Measurements from ENCODE around the gene NME1.

NME1 gene

GRCh38 chr17:51150932-51151331 lies 2.4 kb upstream of the NME1 start:
- H3K4me3 ChIP-seq (ENCODE audit: low read length): no peak overlapping the region
- TF ChIP-seq, protein P1, sequence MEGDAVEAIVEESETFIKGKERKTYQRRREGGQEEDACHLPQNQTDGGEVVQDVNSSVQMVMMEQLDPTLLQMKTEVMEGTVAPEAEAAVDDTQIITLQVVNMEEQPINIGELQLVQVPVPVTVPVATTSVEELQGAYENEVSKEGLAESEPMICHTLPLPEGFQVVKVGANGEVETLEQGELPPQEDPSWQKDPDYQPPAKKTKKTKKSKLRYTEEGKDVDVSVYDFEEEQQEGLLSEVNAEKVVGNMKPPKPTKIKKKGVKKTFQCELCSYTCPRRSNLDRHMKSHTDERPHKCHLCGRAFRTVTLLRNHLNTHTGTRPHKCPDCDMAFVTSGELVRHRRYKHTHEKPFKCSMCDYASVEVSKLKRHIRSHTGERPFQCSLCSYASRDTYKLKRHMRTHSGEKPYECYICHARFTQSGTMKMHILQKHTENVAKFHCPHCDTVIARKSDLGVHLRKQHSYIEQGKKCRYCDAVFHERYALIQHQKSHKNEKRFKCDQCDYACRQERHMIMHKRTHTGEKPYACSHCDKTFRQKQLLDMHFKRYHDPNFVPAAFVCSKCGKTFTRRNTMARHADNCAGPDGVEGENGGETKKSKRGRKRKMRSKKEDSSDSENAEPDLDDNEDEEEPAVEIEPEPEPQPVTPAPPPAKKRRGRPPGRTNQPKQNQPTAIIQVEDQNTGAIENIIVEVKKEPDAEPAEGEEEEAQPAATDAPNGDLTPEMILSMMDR (conservative IDR thresholded peaks at IDR 0.05; ENCODE audit: low read length): no peak
- no peak for DNase-seq (ENCODE audit: low read depth)

DNA sequence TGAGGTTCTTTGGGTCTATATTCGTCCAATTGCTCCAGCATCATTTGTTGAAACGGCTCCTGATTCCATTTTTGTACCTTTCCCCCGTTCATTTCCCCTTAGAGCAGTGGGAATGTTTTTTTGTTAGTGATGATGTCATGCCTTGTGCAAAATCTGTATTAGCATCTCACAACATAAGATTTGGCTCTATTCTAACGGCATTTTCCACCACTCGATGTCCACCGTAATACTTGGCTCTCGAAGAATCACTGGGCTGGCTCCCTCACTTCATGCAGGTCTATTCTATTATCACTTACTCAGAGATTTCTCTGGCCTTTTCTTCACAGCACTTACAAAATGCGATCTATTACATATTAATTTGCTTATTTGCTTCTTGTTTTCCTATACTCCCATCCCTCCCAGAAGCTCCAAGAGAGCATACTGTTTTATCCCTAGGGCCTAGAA lies 571 bp upstream of the NME1 start:
- DNase-seq (ENCODE audit: low read depth): no peak
- TF ChIP-seq, protein P1 (conservative IDR thresholded peaks at IDR 0.05; ENCODE audit: low read length): no peak
- H3K4me3 ChIP-seq (ENCODE audit: low read length): peak overlapping the region; percentile 45

DNA sequence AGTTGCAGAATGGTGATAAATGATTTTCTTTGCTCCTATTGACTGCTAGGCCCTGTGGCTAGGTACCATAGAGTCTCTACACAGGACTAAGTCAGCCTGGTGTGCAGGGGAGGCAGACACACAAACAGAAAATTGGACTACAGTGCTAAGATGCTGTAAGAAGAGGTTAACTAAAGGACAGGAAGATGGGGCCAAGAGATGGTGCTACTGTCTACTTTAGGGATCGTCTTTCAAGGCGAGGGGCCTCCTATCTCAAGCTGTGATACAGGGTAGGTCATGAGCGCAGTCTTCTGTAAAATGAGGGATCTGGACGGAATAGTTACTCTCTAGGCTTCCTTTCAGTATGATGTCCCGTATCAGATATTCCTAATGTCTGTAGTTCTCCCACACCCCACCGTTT lies 817 bp downstream of the NME1 start:
- TF ChIP-seq, protein P1 (conservative IDR thresholded peaks at IDR 0.05; ENCODE audit: low read length): no peak

DNA sequence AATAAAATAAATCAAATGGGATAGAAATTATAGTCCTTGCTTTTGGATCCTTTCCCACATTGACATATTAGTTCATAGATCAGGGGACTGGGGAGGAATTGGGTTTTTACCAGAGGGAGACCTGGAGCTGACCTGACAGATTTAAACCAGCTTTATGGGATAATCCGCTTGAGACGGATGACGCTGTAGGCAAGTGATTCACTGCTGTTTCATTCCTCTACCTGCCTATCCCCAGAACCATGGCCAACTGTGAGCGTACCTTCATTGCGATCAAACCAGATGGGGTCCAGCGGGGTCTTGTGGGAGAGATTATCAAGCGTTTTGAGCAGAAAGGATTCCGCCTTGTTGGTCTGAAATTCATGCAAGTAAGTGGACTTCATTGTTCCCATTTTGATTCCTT lies 2.1 kb downstream of the NME1 start:
- no peak for DNase-seq (ENCODE audit: low read depth)
- TF ChIP-seq, protein P1 (conservative IDR thresholded peaks at IDR 0.05; ENCODE audit: low read length): no peak
- H3K4me3 ChIP-seq (ENCODE audit: low read length): no peak overlapping the region

More for the DNA sequence above, 817 bp downstream of the NME1 start:
- peak overlapping the region; percentile 96 for H3K4me3 ChIP-seq (ENCODE audit: low read length)
- peak; percentile 17 for DNase-seq (ENCODE audit: low read depth)

GRCh38 chr17:51159604-51160003 lies 6.2 kb downstream of the NME1 start:
- no peak overlapping the region for H3K4me3 ChIP-seq (ENCODE audit: low read length)
- TF ChIP-seq, protein P1 (conservative IDR thresholded peaks at IDR 0.05; ENCODE audit: low read length): no peak
- DNase-seq (ENCODE audit: low read depth): no peak

DNA sequence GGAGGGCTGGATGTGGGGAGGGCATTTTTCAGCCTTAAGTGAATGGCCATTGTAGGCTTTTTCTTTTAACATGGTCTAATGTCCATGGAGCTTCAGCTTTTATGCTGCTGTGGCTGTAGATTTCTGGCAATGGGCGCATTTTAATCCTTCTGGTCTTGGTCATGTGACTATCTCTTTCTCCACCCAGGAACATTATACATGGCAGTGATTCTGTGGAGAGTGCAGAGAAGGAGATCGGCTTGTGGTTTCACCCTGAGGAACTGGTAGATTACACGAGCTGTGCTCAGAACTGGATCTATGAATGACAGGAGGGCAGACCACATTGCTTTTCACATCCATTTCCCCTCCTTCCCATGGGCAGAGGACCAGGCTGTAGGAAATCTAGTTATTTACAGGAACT lies 8.2 kb downstream of the NME1 start:
- TF ChIP-seq, protein P1 (conservative IDR thresholded peaks at IDR 0.05; ENCODE audit: low read length): no peak
- DNase-seq (ENCODE audit: low read depth): no peak
- no peak overlapping the region for H3K4me3 ChIP-seq (ENCODE audit: low read length)

GRCh38 chr17:51164911-51165679 lies 11.7 kb downstream of the NME1 start:
- peak overlapping the region; percentile 92 for H3K4me3 ChIP-seq (ENCODE audit: low read length)
- no peak for DNase-seq (ENCODE audit: low read depth)
- TF ChIP-seq, protein P1 (conservative IDR thresholded peaks at IDR 0.05; ENCODE audit: low read length): no peak

Measured in AG10803 (cell line).